ENCODE results near the gene NDE1. TPM values are rescaled to one million over a fixed set of nuclear protein-coding genes. Genes with fewer than 3 reads are reported as not detected.
"Not testable (repeated sequence)": the region's sequence is repeated elsewhere in the genome, so short reads cannot be mapped to it uniquely, and the experiment has no call there.

NDE1 gene
- total RNA-seq, 1 donor from 2014 or later = 19.2 TPM

DNA sequence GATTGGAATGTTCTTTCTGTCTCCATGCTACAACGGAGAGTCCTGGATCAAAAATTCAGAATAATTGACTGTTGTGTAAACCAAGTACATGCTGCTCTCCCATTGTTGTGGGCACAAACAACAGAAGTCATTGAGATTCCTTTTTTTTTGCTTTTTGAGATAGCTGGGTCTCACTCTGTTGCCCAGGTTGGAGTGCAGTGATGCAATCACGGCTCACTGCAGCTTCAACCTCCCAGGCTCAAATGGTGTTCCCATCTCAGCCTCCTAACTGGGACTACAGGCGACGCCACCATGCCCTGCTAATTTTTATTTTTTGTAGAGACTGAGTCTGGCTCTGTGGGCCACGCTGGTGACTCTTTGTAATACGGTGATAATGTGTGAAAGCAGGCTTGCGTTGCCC, 24.5 kb downstream of the NDE1 start:
- DNase-seq (ENCODE audit: missing footprints) = no peak
- intact Hi-C loops (cut with DNase I) = no loop called here
- no peak for ATAC-seq

DNA sequence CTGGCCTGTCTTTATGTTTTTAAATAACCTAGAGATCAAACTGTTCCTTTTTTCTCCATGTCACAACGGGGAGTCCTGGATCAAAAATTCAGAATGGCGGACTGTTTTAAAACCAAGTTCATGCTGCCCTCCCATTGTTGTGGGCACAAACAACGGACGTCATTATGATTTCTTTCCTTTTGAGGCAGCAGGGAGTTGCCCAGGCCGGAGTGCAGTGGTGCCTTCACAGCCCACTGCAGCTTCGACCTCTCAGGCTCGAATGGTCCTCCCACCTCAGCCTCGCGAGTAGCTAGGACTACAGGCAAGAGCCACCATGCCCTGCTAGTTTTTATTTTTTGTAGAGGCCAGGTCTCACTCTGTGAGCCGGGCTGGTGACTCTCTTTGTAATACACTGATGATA, 26.5 kb downstream of the NDE1 start:
- intact Hi-C loops (cut with DNase I) = loop anchor here (5.0 kb wide), 1 partner anchor 34 kb away; the partner anchor contains the start of gene MARF1
- no peak for DNase-seq (ENCODE audit: missing footprints)
- no peak for ATAC-seq

DNA sequence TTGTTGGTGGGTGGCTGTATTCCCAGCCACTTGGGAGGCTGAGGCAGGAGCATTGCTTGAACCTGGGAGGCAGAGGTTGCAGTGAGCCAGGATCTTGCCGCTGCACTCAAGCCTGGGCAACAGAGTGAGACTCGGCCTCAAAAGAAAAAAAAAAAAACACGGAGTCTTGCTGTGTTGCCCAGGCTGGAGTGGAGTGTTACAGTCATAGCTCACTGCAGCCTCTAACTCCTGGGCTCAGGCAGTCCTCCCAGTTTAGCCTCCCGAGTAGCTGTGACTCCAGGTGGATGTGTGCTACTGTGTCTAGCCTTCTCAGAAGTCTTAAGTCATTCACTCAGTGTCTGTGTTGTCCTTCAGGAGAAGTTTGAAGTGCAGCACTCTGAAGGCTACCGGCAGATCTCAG, 27.4 kb downstream of the NDE1 start:
- ATAC-seq = no peak
- intact Hi-C loops (cut with DNase I) = loop anchor here (5.0 kb wide), 1 partner anchor 35 kb away; the partner anchor contains the start of gene MARF1
- no peak for DNase-seq (ENCODE audit: missing footprints)

- DNase-seq (ENCODE audit: missing footprints) (no peak), ATAC-seq (no peak)
- intact Hi-C loops (cut with DNase I) = no loop called here
Measured at GRCh38 chr16:15682105-15682570, 32.1 kb downstream of the NDE1 start.

DNA sequence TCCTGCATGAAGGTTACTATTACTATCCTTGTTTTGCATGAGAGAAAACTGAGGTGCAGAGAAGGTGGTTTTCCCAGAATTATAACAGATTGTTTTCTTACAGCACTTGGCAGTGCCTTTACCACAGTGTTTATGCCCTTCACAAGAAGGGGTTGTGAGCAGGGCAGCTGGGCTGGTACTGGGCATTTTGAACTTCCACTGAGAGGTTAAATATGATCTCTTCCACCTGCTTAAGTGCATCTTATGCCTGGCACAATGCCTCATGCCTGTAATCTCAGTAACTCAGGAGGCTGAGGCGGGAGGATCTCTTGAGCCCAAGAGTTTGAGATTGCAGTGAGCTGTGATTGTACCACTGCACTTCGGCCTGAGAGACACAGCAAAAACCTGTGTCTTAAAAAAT, 36.2 kb downstream of the NDE1 start:
- DNase-seq (ENCODE audit: missing footprints) = no peak
- intact Hi-C loops (cut with DNase I) = no loop called here
- no peak for ATAC-seq

- intact Hi-C loops (cut with DNase I) = no loop called here
- ATAC-seq = no peak
- DNase-seq (ENCODE audit: missing footprints) = no peak
Measured at GRCh38 chr16:15689290-15689689, 39.2 kb downstream of the NDE1 start.

DNA sequence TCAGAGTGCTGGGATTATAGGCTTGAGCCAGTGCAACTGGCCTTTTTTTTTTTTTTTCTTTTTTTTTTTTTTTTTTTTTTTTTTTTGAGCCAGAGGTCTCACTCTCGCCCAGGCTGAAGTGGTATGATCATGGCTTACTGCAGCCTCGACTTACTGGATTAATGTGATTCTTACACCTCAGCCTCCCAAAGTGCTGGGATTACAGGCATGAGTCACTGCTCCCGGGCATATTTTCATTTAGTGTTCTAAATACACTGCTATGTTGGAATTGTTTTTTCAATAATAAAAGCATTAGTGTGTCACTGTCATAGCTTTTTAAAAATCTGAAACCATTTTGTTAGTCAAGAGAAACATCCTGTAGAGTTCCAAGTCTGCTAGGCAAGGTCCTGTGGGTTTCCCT, 40.3 kb downstream of the NDE1 start:
- no peak for DNase-seq (ENCODE audit: missing footprints)
- no peak for ATAC-seq
- intact Hi-C loops (cut with DNase I) = no loop called here

DNA sequence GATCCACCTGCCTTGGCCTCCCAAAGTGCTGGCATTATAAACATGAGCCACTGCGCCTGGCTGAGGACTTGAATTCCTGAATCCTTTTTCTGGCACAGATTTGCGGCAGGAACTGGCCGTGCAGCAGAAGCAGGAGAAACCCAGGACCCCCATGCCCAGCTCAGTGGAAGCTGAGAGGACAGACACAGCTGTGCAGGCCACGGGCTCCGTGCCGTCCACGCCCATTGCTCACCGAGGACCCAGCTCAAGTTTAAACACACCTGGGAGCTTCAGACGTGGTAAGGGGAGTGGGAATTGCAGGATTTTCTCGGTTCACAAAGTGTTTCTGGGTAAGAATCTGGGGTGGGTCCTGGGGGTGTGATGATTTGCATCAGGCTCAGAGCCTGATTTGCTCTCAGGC, 41.0 kb downstream of the NDE1 start:
- intact Hi-C loops (cut with DNase I) = no loop called here
- ATAC-seq = no peak
- DNase-seq (ENCODE audit: missing footprints) = no peak

- DNase-seq (ENCODE audit: missing footprints); ATAC-seq; intact Hi-C loops (cut with DNase I): not testable (repeated sequence)
Measured at GRCh38 chr16:15692508-15692907, 42.5 kb downstream of the NDE1 start.

GRCh38 chr16:15694499-15694898, 44.5 kb downstream of the NDE1 start:
- ATAC-seq (no peak), DNase-seq (ENCODE audit: missing footprints) (no peak)
- intact Hi-C loops (cut with DNase I) = no loop called here

DNA sequence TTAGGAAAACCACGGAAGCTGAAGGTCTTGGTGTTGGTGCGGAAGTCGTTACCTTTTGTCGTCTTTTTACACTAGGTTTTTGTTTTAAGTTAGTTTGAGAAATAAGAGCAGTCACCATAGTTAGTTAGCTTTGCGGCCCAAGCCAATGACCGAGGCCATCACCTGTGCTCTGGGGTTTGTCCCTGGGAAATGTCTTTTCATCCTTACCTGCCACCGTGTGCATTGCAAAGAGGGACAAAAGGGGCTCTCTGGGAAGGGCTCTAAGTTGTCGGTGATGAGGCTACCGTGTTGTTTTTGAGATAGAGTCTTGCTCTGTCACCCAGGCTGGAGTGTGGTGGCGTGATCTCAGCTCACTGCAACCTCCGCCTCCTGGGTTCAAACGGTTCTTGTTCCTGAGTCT, 49.8 kb downstream of the NDE1 start:
- no peak for ATAC-seq
- intact Hi-C loops (cut with DNase I) = loop anchor here (5.0 kb wide), 1 partner anchor 273 kb away; no protein-coding TSS in a partner anchor
- DNase-seq (ENCODE audit: missing footprints) = no peak

GRCh38 chr16:15701367-15701766, 51.3 kb downstream of the NDE1 start:
- ATAC-seq (no peak), DNase-seq (ENCODE audit: missing footprints) (no peak)
- intact Hi-C loops (cut with DNase I) = loop anchor here (5.0 kb wide), 1 partner anchor 274 kb away; no protein-coding TSS in a partner anchor

DNA sequence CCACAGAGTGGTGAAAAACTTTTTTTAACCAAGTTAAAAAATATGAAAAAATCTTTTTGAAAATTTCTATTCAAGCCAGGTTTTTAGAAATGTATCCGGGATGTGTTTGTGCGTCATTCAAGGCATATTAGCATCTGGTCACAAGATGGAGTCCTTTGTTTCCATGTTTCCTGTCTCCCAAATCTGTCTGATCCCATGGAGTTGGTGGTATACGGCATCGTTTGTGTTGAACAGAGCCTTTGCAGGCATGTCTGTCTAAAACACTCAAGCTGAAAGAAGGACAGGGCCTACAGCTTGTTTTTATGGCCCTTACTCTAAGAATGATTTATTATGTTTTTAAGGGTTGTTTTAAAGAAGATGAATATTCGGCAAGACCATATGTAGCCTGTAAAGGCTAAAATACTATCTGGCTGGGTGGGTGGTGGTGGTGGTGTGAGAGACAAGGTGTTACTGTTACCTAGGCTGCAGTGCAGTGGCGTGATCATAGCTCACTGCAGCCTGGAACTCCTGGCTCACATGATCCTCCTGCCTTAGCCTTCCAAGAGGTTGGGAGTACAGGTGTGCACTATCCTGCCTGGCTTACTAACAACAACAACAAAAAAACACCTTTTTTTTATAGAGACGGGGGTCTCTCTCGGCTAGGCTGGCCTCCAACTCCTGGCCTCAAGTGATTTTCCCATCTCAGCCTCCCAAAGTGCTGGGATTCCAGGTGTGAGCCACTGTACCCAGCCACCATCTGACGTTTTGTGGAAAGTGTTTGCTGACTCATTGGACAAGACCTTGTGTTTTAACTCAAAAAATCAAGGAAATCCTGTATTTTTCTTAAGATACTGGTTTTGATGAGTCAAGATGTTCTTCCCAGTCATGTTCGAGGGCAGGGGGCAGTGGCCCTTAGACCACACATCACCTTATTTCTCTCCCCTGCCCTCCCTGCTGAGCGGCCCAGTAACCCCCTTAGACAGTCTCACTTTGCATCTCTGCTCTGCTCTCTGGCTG, 52.2 kb downstream of the NDE1 start:
- DNase-seq (ENCODE audit: missing footprints) (no peak), ATAC-seq (no peak)
- intact Hi-C loops (cut with DNase I) = loop anchor here (5.0 kb wide), 1 partner anchor 275 kb away; no protein-coding TSS in a partner anchor

DNA sequence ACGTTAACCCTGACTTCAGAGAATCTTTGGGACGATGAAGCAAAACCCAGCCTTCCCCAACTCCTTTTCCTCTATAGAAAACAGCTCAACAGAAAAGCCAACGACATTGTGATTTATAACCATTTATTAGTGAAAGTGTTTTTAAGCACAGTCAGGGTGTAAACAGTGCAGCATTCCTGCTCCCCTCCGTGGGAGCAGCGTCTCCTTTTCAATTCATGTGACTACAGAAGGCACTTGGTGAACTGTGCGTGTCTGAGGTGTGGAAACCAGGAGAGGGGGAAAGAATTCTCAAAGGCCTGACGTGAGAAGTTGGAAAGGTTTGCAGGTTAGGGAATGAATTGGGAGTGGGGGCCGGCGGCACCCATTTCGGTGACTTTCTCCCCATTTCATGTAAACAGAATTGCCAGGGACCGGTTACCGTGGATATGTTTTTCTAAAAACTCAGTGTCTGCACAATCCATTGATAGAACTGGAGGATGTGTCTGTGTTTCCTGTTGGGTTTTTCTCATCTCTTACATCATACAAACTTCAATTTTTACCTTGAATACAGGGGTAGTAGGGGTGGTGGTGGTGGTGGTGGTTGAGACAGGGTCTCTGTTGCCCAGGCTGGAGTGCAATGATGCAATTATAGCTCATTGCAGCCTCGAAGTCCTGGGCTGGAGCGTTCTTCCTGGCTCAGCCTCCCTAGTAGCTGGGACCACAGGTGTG, 53.1 kb downstream of the NDE1 start:
- DNase-seq (ENCODE audit: missing footprints) (no peak), ATAC-seq (no peak)
- intact Hi-C loops (cut with DNase I) = loop anchor here (5.0 kb wide), 1 partner anchor 276 kb away; no protein-coding TSS in a partner anchor

- ATAC-seq = peak; percentile 81
- intact Hi-C loops (cut with DNase I) = loop anchor here (2.0 to 5.0 kb wide), 2 partner anchors 62 to 277 kb away; partner anchors contain the start of gene MARF1
Measured at GRCh38 chr16:15704545-15704987, 54.5 kb downstream of the NDE1 start.

DNA sequence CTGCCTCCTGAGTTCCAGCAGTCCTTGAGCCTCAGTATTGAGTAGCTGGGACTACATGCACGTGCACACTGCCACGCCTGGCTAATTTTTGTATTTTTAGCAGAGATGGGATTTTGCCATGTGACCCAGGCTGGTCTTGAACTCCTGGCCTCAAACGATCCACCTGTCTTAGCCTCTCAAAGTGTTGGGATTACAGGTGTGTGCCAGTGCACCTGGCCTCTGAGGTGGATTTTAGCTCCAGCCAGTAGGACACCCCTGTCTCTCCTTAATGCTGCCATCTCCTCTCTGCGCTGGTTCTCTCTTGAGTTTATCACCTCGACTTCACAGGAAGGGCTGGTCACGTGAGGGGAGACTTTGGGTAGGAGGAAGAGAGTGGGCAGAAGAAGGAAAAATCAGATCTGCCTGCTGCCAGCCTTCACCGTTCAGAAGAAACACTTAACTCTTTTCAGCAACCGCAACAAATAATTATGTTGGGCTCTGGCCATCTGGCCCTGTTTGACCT, 55.1 kb downstream of the NDE1 start:
- intact Hi-C loops (cut with DNase I) = loop anchor here (2.0 kb wide), 1 partner anchor 62 kb away; the partner anchor contains the start of gene MARF1
- no peak for DNase-seq (ENCODE audit: missing footprints)
- ATAC-seq = no peak

More at GRCh38 chr16:15704545-15704987, 54.5 kb downstream of the NDE1 start:
- DNase-seq (ENCODE audit: missing footprints) = peak; percentile 79

DNA sequence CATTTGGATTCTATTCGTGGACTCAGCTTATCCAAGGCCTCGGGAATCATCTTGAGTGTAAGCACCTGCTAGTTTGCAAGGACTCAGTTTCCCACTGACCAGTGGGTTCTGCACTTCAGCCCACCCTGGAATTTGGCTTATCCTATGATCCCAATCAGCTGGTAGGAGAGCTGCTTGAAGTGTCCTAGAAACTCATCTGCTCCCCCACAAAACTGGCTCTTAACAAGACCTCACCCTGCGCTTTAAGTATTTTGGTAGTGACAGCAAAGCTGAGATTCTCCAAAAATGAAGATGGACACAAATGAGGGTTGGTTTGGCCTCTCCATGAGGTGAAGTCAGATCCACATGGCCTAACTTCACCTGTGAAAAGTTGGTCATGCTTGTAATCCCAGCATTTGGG, 57.3 kb downstream of the NDE1 start:
- intact Hi-C loops (cut with DNase I) = no loop called here
- ATAC-seq = no peak
- no peak for DNase-seq (ENCODE audit: missing footprints)

DNA sequence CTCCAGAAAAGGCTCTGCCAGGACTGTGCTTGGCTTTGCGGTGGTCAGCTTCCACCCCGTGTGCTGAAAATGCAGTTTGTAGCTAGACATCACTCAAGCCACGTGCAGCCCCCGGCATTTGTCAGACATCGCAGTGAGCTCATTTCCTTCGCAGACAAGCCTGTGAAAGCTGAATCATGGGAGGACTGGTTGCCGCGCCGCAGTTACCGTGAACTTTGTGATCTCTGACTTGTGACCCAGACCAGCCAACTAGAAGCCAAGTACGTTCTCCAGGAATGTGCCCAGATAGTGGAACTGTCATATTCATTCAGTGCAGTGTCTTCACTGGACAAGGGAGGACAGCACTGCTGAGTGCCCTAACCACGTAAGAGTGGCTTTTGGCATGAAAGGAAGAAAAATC, 58.1 kb downstream of the NDE1 start:
- DNase-seq (ENCODE audit: missing footprints) (no peak), ATAC-seq (no peak)
- intact Hi-C loops (cut with DNase I) = no loop called here

GRCh38 chr16:15708997-15709396, 59.0 kb downstream of the NDE1 start:
- intact Hi-C loops (cut with DNase I) = no loop called here
- DNase-seq (ENCODE audit: missing footprints) (no peak), ATAC-seq (no peak)
